Measurements from ENCODE around the gene PRDM16. TPM values are rescaled to one million over a fixed set of nuclear protein-coding genes. Genes with fewer than 3 reads are reported as not detected.

PRDM16 gene
- total RNA-seq, 1 experiment from 2014 or later, result 6.1 TPM

- CTCF ChIA-PET, result no interaction called here
- no peaks in the 10 kb centered on the region for H3K9me3 ChIP-seq (ENCODE audit: control insufficient read depth in 1 of 2, insufficient read depth in 1 of 2, low read depth in 1 of 2, low read length in 2 of 2)
- BruUV-seq (replicated peaks), result no TSS peak
Observed at GRCh38 chr1:3130268-3130667, 61.3 kb downstream of the PRDM16 start.

GRCh38 chr1:3132660-3133059 is 63.7 kb downstream of the PRDM16 start:
- no peaks in the 10 kb centered on the region for H3K4me1 ChIP-seq (ENCODE audit: control insufficient read depth in 1 of 2, insufficient read depth in 2 of 2, low read length in 2 of 2)
- CTCF ChIA-PET, result no interaction called here
- TF ChIP-seq ELF1 (IDR thresholded peaks at IDR 0.05; ENCODE audit: borderline replicate concordance, low read depth), result no peak
- no peak for TF ChIP-seq EZH2 (IDR thresholded peaks at IDR 0.05)
- TF ChIP-seq SP1 (IDR thresholded peaks at IDR 0.05; ENCODE audit: low read depth), result no peak
- TF ChIP-seq POLR2A (IDR thresholded peaks at IDR 0.05; ENCODE audit: borderline replicate concordance, extremely low read depth, insufficient read depth, insufficient read length), result no peak
- no peak for TF ChIP-seq CEBPB (IDR thresholded peaks at IDR 0.05; ENCODE audit: low read depth)
- no peak for TF ChIP-seq YY1 (IDR thresholded peaks at IDR 0.05; ENCODE audit: extremely low read depth, insufficient replicate concordance, low read depth, low read length)
- no peak for TF ChIP-seq FOSL1 (IDR thresholded peaks at IDR 0.05; ENCODE audit: low read depth)
- no peak for TF ChIP-seq ZBTB33 (IDR thresholded peaks at IDR 0.05; ENCODE audit: extremely low read depth, insufficient replicate concordance, low read length)
- TF ChIP-seq REST (IDR thresholded peaks at IDR 0.05; ENCODE audit: low read depth), result no peak
- TF ChIP-seq CBX3 (IDR thresholded peaks at IDR 0.05; ENCODE audit: low read depth), result no peak
- TF ChIP-seq EGR1 (IDR thresholded peaks at IDR 0.05; ENCODE audit: low read depth), result no peak
- no peak for TF ChIP-seq ATF3 (IDR thresholded peaks at IDR 0.05)
- no peak for TF ChIP-seq SIN3A (IDR thresholded peaks at IDR 0.05; ENCODE audit: low read depth)
- POLR2A ChIA-PET, result no interaction called here
- no peak overlapping the region for H3K27ac ChIP-seq (ENCODE audit: low read depth, low read length)
- RAD21 ChIA-PET (ENCODE audit: low non-redundant PET in 1 of 2, low total read pairs in 2 of 2, uncharacterized antibody in 2 of 2, unreplicated experiment in 2 of 2), result no interaction called here
- no peaks in the 10 kb centered on the region for H3K9me3 ChIP-seq (ENCODE audit: control insufficient read depth in 1 of 2, insufficient read depth in 1 of 2, low read depth in 1 of 2, low read length in 2 of 2)
- H4K20me1 ChIP-seq (ENCODE audit: insufficient read depth), result no peaks in the 10 kb centered on the region
- no peaks in the 10 kb centered on the region for H3K36me3 ChIP-seq (ENCODE audit: control insufficient read depth in 1 of 2, insufficient read depth in 2 of 2, low read length in 2 of 2)
- ATAC-seq (no peak), DNase-seq (ENCODE audit: low read depth, low spot score) (no peak)
- BruUV-seq (replicated peaks), result no TSS peak
- H3K9me2 ChIP-seq (ENCODE audit: insufficient read depth), result no peaks in the 10 kb centered on the region
- H3K4me2 ChIP-seq (ENCODE audit: low read length), result no peak overlapping the region
- no peak overlapping the region for H3K4me3 ChIP-seq (replicated peaks in 1 of 2; ENCODE audit: low read depth in 1 of 2, low read length in 2 of 2)
- intact Hi-C loops (cut with micrococcal nuclease), result no loop called here
- no peak overlapping the region for H3K9ac ChIP-seq (ENCODE audit: low read length)
- no peak overlapping the region for H2AFZ ChIP-seq (ENCODE audit: low read depth, low read length, poor library complexity, severe bottlenecking)
- no peaks in the 10 kb centered on the region for H3K27me3 ChIP-seq (ENCODE audit: insufficient read depth, low read length)
- no peaks in the 10 kb centered on the region for H3K79me2 ChIP-seq (ENCODE audit: insufficient read depth, low read length)

More at GRCh38 chr1:3130268-3130667, 61.3 kb downstream of the PRDM16 start:
- no peak for TF ChIP-seq RAD21 (IDR thresholded peaks at IDR 0.05; ENCODE audit: low read depth)
- TF ChIP-seq EGR1 (IDR thresholded peaks at IDR 0.05; ENCODE audit: low read depth), result no peak
- TF ChIP-seq FOSL1 (IDR thresholded peaks at IDR 0.05; ENCODE audit: low read depth), result no peak
- no peak for TF ChIP-seq SP1 (IDR thresholded peaks at IDR 0.05; ENCODE audit: low read depth)
- TF ChIP-seq CEBPB (IDR thresholded peaks at IDR 0.05; ENCODE audit: low read depth), result no peak
- TF ChIP-seq CBX3 (IDR thresholded peaks at IDR 0.05; ENCODE audit: low read depth), result no peak
- H4K20me1 ChIP-seq (ENCODE audit: insufficient read depth), result no peaks in the 10 kb centered on the region
- DNase-seq (ENCODE audit: low read depth, low spot score) (no peak), ATAC-seq (no peak)
- no peak overlapping the region for H3K4me2 ChIP-seq (ENCODE audit: low read length)
- no peaks in the 10 kb centered on the region for H3K27me3 ChIP-seq (ENCODE audit: insufficient read depth, low read length)
- no peak overlapping the region for H3K4me3 ChIP-seq (replicated peaks in 1 of 2; ENCODE audit: low read depth in 1 of 2, low read length in 2 of 2)
- no peak overlapping the region for H3K9ac ChIP-seq (ENCODE audit: low read length)
- H3K4me1 ChIP-seq (ENCODE audit: control insufficient read depth in 1 of 2, insufficient read depth in 2 of 2, low read length in 2 of 2), result no peaks in the 10 kb centered on the region
- H3K9me2 ChIP-seq (ENCODE audit: insufficient read depth), result no peaks in the 10 kb centered on the region
- no peak overlapping the region for H3K27ac ChIP-seq (ENCODE audit: low read depth, low read length)
- H3K36me3 ChIP-seq (ENCODE audit: control insufficient read depth in 1 of 2, insufficient read depth in 2 of 2, low read length in 2 of 2), result no peaks in the 10 kb centered on the region
- ChIA-PET POLR2A (no interaction called here), RAD21 (ENCODE audit: low non-redundant PET in 1 of 2, low total read pairs in 2 of 2, uncharacterized antibody in 2 of 2, unreplicated experiment in 2 of 2) (no interaction called here)
- H2AFZ ChIP-seq (ENCODE audit: low read depth, low read length, poor library complexity, severe bottlenecking), result no peak overlapping the region
- no peaks in the 10 kb centered on the region for H3K79me2 ChIP-seq (ENCODE audit: insufficient read depth, low read length)
- intact Hi-C loops (cut with micrococcal nuclease), result no loop called here
